Measurements from ENCODE around the gene NTRK1. TPM values are rescaled to one million over a fixed set of nuclear protein-coding genes. Genes with fewer than 3 reads are reported as not detected.

NTRK1 gene
- total RNA-seq, 1 donor from 2014 or later: 1.0 TPM

DNA sequence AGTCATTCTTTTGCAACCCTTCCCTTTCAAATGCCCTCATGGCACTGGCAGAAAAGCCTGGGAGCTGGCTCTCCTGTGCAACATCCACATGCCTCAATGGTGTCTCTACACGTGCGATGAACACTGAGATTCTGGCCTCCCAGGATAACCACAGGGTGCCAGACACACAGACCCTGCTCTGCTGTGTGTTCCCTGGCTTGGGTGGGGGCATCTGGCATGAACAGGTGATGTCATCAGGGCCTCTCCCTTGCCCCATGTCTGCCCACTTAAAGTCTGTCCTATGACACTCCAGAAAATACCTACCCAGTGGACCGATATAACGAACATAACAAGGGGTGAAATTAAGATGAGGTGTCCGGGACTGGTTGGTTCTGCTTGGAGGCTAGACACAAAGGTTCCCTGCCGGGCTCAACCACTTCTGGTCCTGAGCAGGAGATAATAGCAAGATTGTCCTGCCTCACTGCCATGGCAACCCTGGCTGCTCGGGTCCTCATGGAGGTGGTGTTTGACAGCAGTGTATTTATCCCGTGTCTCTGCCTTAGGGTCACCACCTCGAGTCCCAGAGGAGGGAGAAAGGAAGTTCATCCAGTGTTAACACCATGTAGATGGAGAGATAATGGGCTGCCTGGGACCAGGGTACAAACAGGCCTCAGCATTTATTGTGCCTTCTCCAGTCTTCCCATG lies 21.1 kb upstream of the NTRK1 start:
- intact Hi-C loops (cut with micrococcal nuclease): no loop called here
- H3K4me1 ChIP-seq: peaks cover 2% of the 10 kb centered on the region

GRCh38 chr1:156840186-156840897 lies 20.3 kb upstream of the NTRK1 start:
- intact Hi-C loops (cut with micrococcal nuclease): no loop called here
- no peak for DNase-seq
- H3K27me3 ChIP-seq (ENCODE audit: low read depth): peaks cover 98% of the 10 kb centered on the region

More for the DNA sequence above, 21.1 kb upstream of the NTRK1 start:
- Histone ChIP-seq H3K9me3 (replicated peaks) (no peaks in the 10 kb centered on the region), H3K4me3 (no peak overlapping the region), H3K27ac (replicated peaks) (no peak overlapping the region), H3K27me3 (ENCODE audit: low read depth) (peaks cover 90% of the 10 kb centered on the region), H3K36me3 (no peaks in the 10 kb centered on the region)
- TF ChIP-seq, protein P1, sequence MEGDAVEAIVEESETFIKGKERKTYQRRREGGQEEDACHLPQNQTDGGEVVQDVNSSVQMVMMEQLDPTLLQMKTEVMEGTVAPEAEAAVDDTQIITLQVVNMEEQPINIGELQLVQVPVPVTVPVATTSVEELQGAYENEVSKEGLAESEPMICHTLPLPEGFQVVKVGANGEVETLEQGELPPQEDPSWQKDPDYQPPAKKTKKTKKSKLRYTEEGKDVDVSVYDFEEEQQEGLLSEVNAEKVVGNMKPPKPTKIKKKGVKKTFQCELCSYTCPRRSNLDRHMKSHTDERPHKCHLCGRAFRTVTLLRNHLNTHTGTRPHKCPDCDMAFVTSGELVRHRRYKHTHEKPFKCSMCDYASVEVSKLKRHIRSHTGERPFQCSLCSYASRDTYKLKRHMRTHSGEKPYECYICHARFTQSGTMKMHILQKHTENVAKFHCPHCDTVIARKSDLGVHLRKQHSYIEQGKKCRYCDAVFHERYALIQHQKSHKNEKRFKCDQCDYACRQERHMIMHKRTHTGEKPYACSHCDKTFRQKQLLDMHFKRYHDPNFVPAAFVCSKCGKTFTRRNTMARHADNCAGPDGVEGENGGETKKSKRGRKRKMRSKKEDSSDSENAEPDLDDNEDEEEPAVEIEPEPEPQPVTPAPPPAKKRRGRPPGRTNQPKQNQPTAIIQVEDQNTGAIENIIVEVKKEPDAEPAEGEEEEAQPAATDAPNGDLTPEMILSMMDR (IDR thresholded peaks at IDR 0.05; ENCODE audit: borderline replicate concordance): no peak
- no peak for DNase-seq

GRCh38 chr1:156840898-156841279 lies 19.8 kb upstream of the NTRK1 start:
- intact Hi-C loops (cut with micrococcal nuclease): no loop called here
- no peak overlapping the region for H3K4me3 ChIP-seq
- H3K27me3 ChIP-seq (ENCODE audit: low read depth): peaks cover 100% of the 10 kb centered on the region
- H3K4me1 ChIP-seq: peaks cover 10% of the 10 kb centered on the region
- TF ChIP-seq, protein P1 (IDR thresholded peaks at IDR 0.05; ENCODE audit: borderline replicate concordance): no peak
- H3K36me3 ChIP-seq: no peaks in the 10 kb centered on the region
- H3K27ac ChIP-seq (replicated peaks): no peak overlapping the region
- no peaks in the 10 kb centered on the region for H3K9me3 ChIP-seq (replicated peaks)
- no peak for DNase-seq

More at GRCh38 chr1:156840186-156840897, 20.3 kb upstream of the NTRK1 start:
- Histone ChIP-seq H3K36me3 (no peaks in the 10 kb centered on the region), H3K4me1 (peaks cover 10% of the 10 kb centered on the region), H3K4me3 (no peak overlapping the region), H3K27ac (replicated peaks) (no peak overlapping the region), H3K9me3 (replicated peaks) (no peaks in the 10 kb centered on the region)
- TF ChIP-seq, protein P1 (IDR thresholded peaks at IDR 0.05; ENCODE audit: borderline replicate concordance): no peak

GRCh38 chr1:156841295-156841855 lies 19.3 kb upstream of the NTRK1 start:
- H3K9me3 ChIP-seq (replicated peaks): no peaks in the 10 kb centered on the region
- H3K27ac ChIP-seq (replicated peaks): no peak overlapping the region
- TF ChIP-seq, protein P1 (IDR thresholded peaks at IDR 0.05; ENCODE audit: borderline replicate concordance): no peak
- H3K4me1 ChIP-seq: peaks cover 10% of the 10 kb centered on the region
- no peaks in the 10 kb centered on the region for H3K36me3 ChIP-seq
- intact Hi-C loops (cut with micrococcal nuclease): no loop called here
- DNase-seq: no peak
- peaks cover 100% of the 10 kb centered on the region for H3K27me3 ChIP-seq (ENCODE audit: low read depth)
- H3K4me3 ChIP-seq: no peak overlapping the region

GRCh38 chr1:156842618-156843300 lies 17.9 kb upstream of the NTRK1 start:
- DNase-seq: no peak
- H3K27me3 ChIP-seq (ENCODE audit: low read depth): peaks cover 100% of the 10 kb centered on the region
- intact Hi-C loops (cut with micrococcal nuclease): no loop called here

More at GRCh38 chr1:156842618-156843300, 17.9 kb upstream of the NTRK1 start:
- H3K36me3 ChIP-seq: no peaks in the 10 kb centered on the region
- H3K27ac ChIP-seq (replicated peaks): no peak overlapping the region
- peaks cover 10% of the 10 kb centered on the region for H3K4me1 ChIP-seq
- H3K9me3 ChIP-seq (replicated peaks): no peaks in the 10 kb centered on the region
- TF ChIP-seq, protein P1 (IDR thresholded peaks at IDR 0.05; ENCODE audit: borderline replicate concordance): no peak
- no peak overlapping the region for H3K4me3 ChIP-seq

Measured in left ventricle myocardium inferior (tissue), 1 donor.